ENCODE results near the gene DACT1. TPM values are rescaled to one million over a fixed set of nuclear protein-coding genes. Genes with fewer than 3 reads are reported as not detected.
"Not testable (repeated sequence)": the region's sequence is repeated elsewhere in the genome, so short reads cannot be mapped to it uniquely, and the experiment has no call there.

DACT1 gene
- 0.37 and 0.45 TPM in 2 replicates for polyA plus RNA-seq (2011; rRNA removed)
- polyA plus RNA-seq (2012; cell fraction: cytosol; rRNA removed): 0.16 and 0.19 TPM in 2 replicates
- polyA plus RNA-seq (2012; cell fraction: nucleus; rRNA removed): 0.19 and 0.53 TPM in 2 replicates
- 0.68 to 0.89 TPM (median 0.84 TPM) in 3 replicates for polyA plus RNA-seq (2017; fragmentation: RNase III; extraction: RNeasy Plus Mini Kit Qiagen cat#74134 plus additional on column Dnase treatment)
- 0.29 and 0.58 TPM in 2 replicates for polyA minus RNA-seq (2011; rRNA and poly(A)+ RNA removed)

GRCh38 chr14:58637391-58638230, at the start of gene DACT1:
Gene DACT1, plus strand, starts transcription at chr14:58637962. Its CDS starts 241 bp downstream, at chr14:58638203.
- H3K4me2 ChIP-seq: peak within 1 kb of the TSS; percentile 99
- ChIA-PET POLR2A (interaction anchor here (0.6 to 3.2 kb wide), 10 partner anchors 10 to 1065 kb away, joined by 3 to 23 read pairs (median 4); no protein-coding TSS in a partner anchor), CTCF (interaction anchor here (0.6 to 8.7 kb wide), 14 partner anchors 25 to 827 kb away, joined by 3 to 78 read pairs (median 4); no protein-coding TSS in a partner anchor)
- TF ChIP-seq JUN (IDR thresholded peaks at IDR 0.05) (peak in 1 of 2 experiments; percentile 31; a peak in 1 of 5 replicates), CEBPB (IDR thresholded peaks at IDR 0.05) (peak in 1 of 2 experiments; percentile 0; a peak in 1 of 4 replicates), EHMT2 (IDR thresholded peaks at IDR 0.05; ENCODE audit: low read depth) (no peak), POLR2A (IDR thresholded peaks at IDR 0.05; ENCODE audit: low read length) (no peak), MYC (IDR thresholded peaks at IDR 0.05; ENCODE audit: borderline replicate concordance, low read length) (no peak), CTCF (IDR thresholded peaks at IDR 0.05) (0 out of 3 replicates have a peak, but pooled peaks have one; percentile 7), CHD4 (IDR thresholded peaks at IDR 0.05; ENCODE audit: borderline replicate concordance) (no peak)
- no peaks in the 10 kb centered on the region for H3K9me3 ChIP-seq
- ATAC-seq (peak; percentile 61 to 71), FAIRE-seq (no peak), DNase-seq (ENCODE audit: low read depth in 1 of 2, low spot score in 1 of 2) (peak; percentile 16 to 35)
- WGBS (ENCODE audit: missing lambda C conversion rate): under 1% methylated on average over 18 of the region's 94 CpGs
- H3K4me1 ChIP-seq: peaks cover 3% of the 10 kb centered on the region; the same call in 1 of the 3 replicates
- peak within 1 kb of the TSS; percentile 77 for H3K4me3 ChIP-seq
- peak within 1 kb of the TSS; percentile 62 to 83; a peak in 5 of 6 replicates for H3K27ac ChIP-seq

- DNase-seq (ENCODE audit: low read depth in 1 of 2, low spot score in 1 of 2); H3K27ac ChIP-seq; CTCF ChIA-PET; H3K4me2 ChIP-seq; H3K4me1 ChIP-seq; POLR2A ChIA-PET; FAIRE-seq; H3K9me3 ChIP-seq; H3K4me3 ChIP-seq; ATAC-seq: not testable (repeated sequence)
- WGBS (ENCODE audit: missing lambda C conversion rate): 39% methylated on average over 18 of the region's 18 CpGs
Observed at GRCh38 chr14:58588321-58588720, 49.4 kb upstream of the DACT1 start.

- ATAC-seq (no peak), FAIRE-seq (no peak), DNase-seq (ENCODE audit: low read depth in 1 of 2, low spot score in 1 of 2) (no peak)
- no peak overlapping the region for H3K4me3 ChIP-seq
- H3K27ac ChIP-seq: no peak overlapping the region
- H3K9me3 ChIP-seq: no peaks in the 10 kb centered on the region
- no peaks in the 10 kb centered on the region for H3K4me1 ChIP-seq
- CTCF ChIA-PET: no interaction called here
- no peak for TF ChIP-seq KDM5A (IDR thresholded peaks at IDR 0.05)
- no peak overlapping the region for H3K4me2 ChIP-seq
- POLR2A ChIA-PET: no interaction called here
- WGBS (ENCODE audit: missing lambda C conversion rate): 50% methylated on average over 4 of the region's 4 CpGs
Observed at GRCh38 chr14:58593977-58594376, 43.8 kb upstream of the DACT1 start.

- CTCF ChIA-PET: interaction anchor here (1.5 kb wide), 1 partner anchor 96 kb away, joined by 5 read pairs; no protein-coding TSS in a partner anchor
- H3K9me3 ChIP-seq: no peaks in the 10 kb centered on the region
- DNase-seq (ENCODE audit: low read depth in 1 of 2, low spot score in 1 of 2) (no peak), FAIRE-seq (no peak), ATAC-seq (no peak)
- no peaks in the 10 kb centered on the region for H3K4me1 ChIP-seq
- POLR2A ChIA-PET: no interaction called here
- H3K4me3 ChIP-seq: no peak overlapping the region
- no peak overlapping the region for H3K27ac ChIP-seq
- H3K4me2 ChIP-seq: no peak overlapping the region
- WGBS (ENCODE audit: missing lambda C conversion rate): 35% methylated on average over 4 of the region's 4 CpGs
- TF ChIP-seq CBX2 (IDR thresholded peaks at IDR 0.05; ENCODE audit: borderline replicate concordance, low read depth) (no peak), POLR2AphosphoS2 (conservative IDR thresholded peaks at IDR 0.05; ENCODE audit: low read length) (no peak), EHMT2 (IDR thresholded peaks at IDR 0.05; ENCODE audit: low read depth) (no peak), JUNB (IDR thresholded peaks at IDR 0.05) (no peak), HDAC2 (IDR thresholded peaks at IDR 0.05) (no peak), ZNF302 (CRISPR knock-in tag; IDR thresholded peaks at IDR 0.05) (no peak), RFX5 (IDR thresholded peaks at IDR 0.05) (no peak), ELK1 (IDR thresholded peaks at IDR 0.05; ENCODE audit: low read depth, low read length) (no peak), CBX8 (IDR thresholded peaks at IDR 0.05) (no peak), MAX (IDR thresholded peaks at IDR 0.05) (no peak), KDM1A (IDR thresholded peaks at IDR 0.05; ENCODE audit: low read depth) (no peak), RARB (CRISPR knock-in tag; IDR thresholded peaks at IDR 0.05) (no peak), JUN (IDR thresholded peaks at IDR 0.05) (no peak), BHLHE40 (IDR thresholded peaks at IDR 0.05; ENCODE audit: low read depth, low read length) (no peak), FOSL2 (IDR thresholded peaks at IDR 0.05) (no peak), FOSL2 (CRISPR knock-in tag; IDR thresholded peaks at IDR 0.05) (no peak), TFCP2L1 (CRISPR knock-in tag; IDR thresholded peaks at IDR 0.05) (no peak), TP53 (CRISPR knock-in tag; IDR thresholded peaks at IDR 0.05) (no peak), HES2 (IDR thresholded peaks at IDR 0.05) (no peak), ZSCAN20 (CRISPR knock-in tag; IDR thresholded peaks at IDR 0.05) (no peak)
Observed at GRCh38 chr14:58597041-58597440, 40.7 kb upstream of the DACT1 start.
